Natural killer cell (primary cell): ENCODE results near the gene MMP26. TPM values are rescaled to one million over a fixed set of nuclear protein-coding genes. Genes with fewer than 3 reads are reported as not detected.

ENCODE experiments used
- ATAC-seq, 3 donors: fragments of 150-1000 bp in 2 of 3; fragments of 200-7000 bp in 1 of 3; cut with Tn5 transposase; 1 replicate in 1 of 3; 2 replicates in 2 of 3; pipeline ENCODE4 v1.10.0; 2021; ENCODE audit warnings: mild to moderate bottlenecking in 2 of 3, moderate library complexity in 2 of 3
- DNase-seq, 2 donors: peaks; one replicate each; pipeline versions ENCODE4 v3.0.0 to v3.0.0-alpha.2; 2013 to 2021; ENCODE audit warnings: mixed read lengths in 1 of 2
- H3K27ac ChIP-seq: one replicate; pipeline ENCODE4 v1.5.1; 2013; ENCODE audit warnings: mild to moderate bottlenecking, low read length
- H3K27me3 ChIP-seq: one replicate; pipeline ENCODE4 v1.6.1; 2013; ENCODE audit warnings: low read length; ENCODE audit not compliant: control insufficient read depth, insufficient read depth
- H3K36me3 ChIP-seq: one replicate; pipeline ENCODE4 v1.6.1; 2013; ENCODE audit warnings: low read length; ENCODE audit not compliant: control insufficient read depth, insufficient read depth
- H3K4me1 ChIP-seq: one replicate; pipeline ENCODE4 v1.6.1; 2013; ENCODE audit warnings: low read length; ENCODE audit not compliant: control insufficient read depth, insufficient read depth
- H3K4me3 ChIP-seq: one replicate; pipeline ENCODE4 v1.5.1; 2013; ENCODE audit warnings: low read length
- H3K9me3 ChIP-seq: one replicate; pipeline ENCODE4 v1.6.1; 2013; ENCODE audit warnings: low read length; ENCODE audit not compliant: control insufficient read depth, insufficient read depth
- H3K27ac Mint-ChIP-seq, 2 donors: one replicate each; pipeline ENCODE4 v1.8.0; 2022; ENCODE audit warnings: mild to moderate bottlenecking in 2 of 2, mixed read lengths in 2 of 2, moderate library complexity in 1 of 2
- H3K27me3 Mint-ChIP-seq, 2 donors: one replicate each; pipeline ENCODE4 v1.8.0; 2022; ENCODE audit warnings: low read depth in 2 of 2, mixed read lengths in 2 of 2
- H3K36me3 Mint-ChIP-seq: one replicate; pipeline ENCODE4 v1.8.0; 2022; ENCODE audit warnings: mixed read lengths
- H3K4me1 Mint-ChIP-seq, 2 donors: one replicate each; pipeline ENCODE4 v1.8.0; 2022; ENCODE audit warnings: mixed read lengths in 2 of 2
- H3K4me3 Mint-ChIP-seq: one replicate; pipeline ENCODE4 v1.8.0; 2022; ENCODE audit warnings: mild to moderate bottlenecking, moderate library complexity, mixed read lengths
- H3K9me3 Mint-ChIP-seq, 2 donors: one replicate each; pipeline ENCODE4 v1.8.0; 2022; ENCODE audit warnings: mixed read lengths in 2 of 2
- WGBS: methylation state at CpG from one replicate; pipeline ENCODE4 v1.1.7; 2013; ENCODE audit warnings: missing lambda C conversion rate; ENCODE audit not compliant: insufficient coverage; 5-methylcytosine and 5-hydroxymethylcytosine counted together
- intact Hi-C: fragments of 100-400 bp; cut with micrococcal nuclease; formaldehyde crosslinking; loops from one replicate; pipeline ENCODE4 v1.14.2; 2022
- total RNA-seq, 4 donors: library from RNA; stranded (reverse); fragments of 120-200 nt in 1 of 4; gene quantifications; one replicate each; pipeline versions ENCODE4 v1.2.3 to v1.2.4, GENCODE V29; 2013 to 2022
- TF ChIP-seq, protein P1 (sequence below): fragments of 200-600 bp; IDR thresholded peaks from one replicate; pipeline ENCODE4 v1.8.0; 2022; ENCODE audit warnings: antibody characterized with exemption

MMP26 gene
- total RNA-seq, 3 donors from 2014 or later (not counting 1 experiment from before 2014, with no cell fraction given) = not detected

DNA sequence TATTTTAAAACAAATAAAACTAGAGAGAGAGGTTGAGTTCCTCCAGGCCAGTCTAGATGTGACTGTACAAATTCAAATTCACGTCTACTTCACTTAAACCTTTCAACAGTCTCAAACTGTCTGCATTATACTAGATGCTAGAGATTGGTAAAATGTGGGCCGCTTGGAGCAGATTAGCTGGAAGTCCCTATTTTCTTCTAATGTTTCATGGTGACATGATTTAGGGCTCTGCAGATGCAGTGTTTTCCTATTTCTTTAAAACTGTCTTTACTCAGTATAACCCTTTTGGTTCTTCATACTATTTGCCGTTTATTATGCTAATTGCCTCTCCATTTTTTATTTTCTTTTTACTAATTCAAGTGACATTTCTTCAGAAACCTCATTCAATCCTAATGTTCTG lies 40.4 kb upstream of the MMP26 start:
- ATAC-seq = no peak
- TF ChIP-seq, protein P1, sequence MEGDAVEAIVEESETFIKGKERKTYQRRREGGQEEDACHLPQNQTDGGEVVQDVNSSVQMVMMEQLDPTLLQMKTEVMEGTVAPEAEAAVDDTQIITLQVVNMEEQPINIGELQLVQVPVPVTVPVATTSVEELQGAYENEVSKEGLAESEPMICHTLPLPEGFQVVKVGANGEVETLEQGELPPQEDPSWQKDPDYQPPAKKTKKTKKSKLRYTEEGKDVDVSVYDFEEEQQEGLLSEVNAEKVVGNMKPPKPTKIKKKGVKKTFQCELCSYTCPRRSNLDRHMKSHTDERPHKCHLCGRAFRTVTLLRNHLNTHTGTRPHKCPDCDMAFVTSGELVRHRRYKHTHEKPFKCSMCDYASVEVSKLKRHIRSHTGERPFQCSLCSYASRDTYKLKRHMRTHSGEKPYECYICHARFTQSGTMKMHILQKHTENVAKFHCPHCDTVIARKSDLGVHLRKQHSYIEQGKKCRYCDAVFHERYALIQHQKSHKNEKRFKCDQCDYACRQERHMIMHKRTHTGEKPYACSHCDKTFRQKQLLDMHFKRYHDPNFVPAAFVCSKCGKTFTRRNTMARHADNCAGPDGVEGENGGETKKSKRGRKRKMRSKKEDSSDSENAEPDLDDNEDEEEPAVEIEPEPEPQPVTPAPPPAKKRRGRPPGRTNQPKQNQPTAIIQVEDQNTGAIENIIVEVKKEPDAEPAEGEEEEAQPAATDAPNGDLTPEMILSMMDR = no peak
- Mint-ChIP-seq H3K9me3 (no peaks in the 10 kb centered on the region), H3K4me1 (no peaks in the 10 kb centered on the region), H3K27ac (no peak overlapping the region), H3K36me3 (no peaks in the 10 kb centered on the region), H3K27me3 (peaks cover 9 to 34% of the 10 kb centered on the region in 2 donors), H3K4me3 (no peak overlapping the region)
- no peak overlapping the region for H3K27ac ChIP-seq
- H3K4me3 ChIP-seq = no peak overlapping the region
- no peaks in the 10 kb centered on the region for H3K27me3 ChIP-seq
- H3K36me3 ChIP-seq = no peaks in the 10 kb centered on the region
- no peaks in the 10 kb centered on the region for H3K9me3 ChIP-seq
- no peaks in the 10 kb centered on the region for H3K4me1 ChIP-seq
- 91% methylated on average over 2 of the region's 3 CpGs for WGBS
- DNase-seq = no peak
- intact Hi-C loops = no loop called here

DNA sequence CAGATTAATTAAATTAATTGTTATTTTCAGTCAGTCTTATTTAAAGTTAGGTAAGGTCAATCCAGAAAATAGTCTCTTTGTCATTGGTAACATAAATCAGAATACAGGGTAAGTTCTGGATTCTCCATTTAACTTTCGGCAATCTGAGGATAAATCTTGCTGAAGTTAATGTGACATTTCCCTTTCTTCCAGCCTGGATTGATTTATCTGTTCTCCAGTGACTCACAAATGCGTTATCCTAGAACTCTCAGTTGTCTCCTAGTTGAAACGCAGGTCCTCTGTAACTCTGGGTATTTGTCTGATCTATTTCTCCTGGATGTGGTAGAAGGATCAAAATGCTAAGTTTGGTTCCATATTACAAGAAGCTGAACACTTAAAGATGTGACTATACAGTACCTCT lies 39.8 kb upstream of the MMP26 start:
- TF ChIP-seq, protein P1 = no peak
- H3K9me3 Mint-ChIP-seq = no peaks in the 10 kb centered on the region
- peaks cover 13 to 34% of the 10 kb centered on the region in 2 donors for H3K27me3 Mint-ChIP-seq
- WGBS = 83% methylated on average over 3 of the region's 3 CpGs
- no peak overlapping the region for H3K27ac ChIP-seq
- no peak overlapping the region for H3K27ac Mint-ChIP-seq
- intact Hi-C loops = no loop called here
- ATAC-seq (no peak), DNase-seq (no peak)
- H3K4me1 ChIP-seq = no peaks in the 10 kb centered on the region
- no peak overlapping the region for H3K4me3 ChIP-seq
- no peaks in the 10 kb centered on the region for H3K36me3 Mint-ChIP-seq
- H3K4me3 Mint-ChIP-seq = no peak overlapping the region
- H3K9me3 ChIP-seq = no peaks in the 10 kb centered on the region
- H3K36me3 ChIP-seq = no peaks in the 10 kb centered on the region
- no peaks in the 10 kb centered on the region for H3K4me1 Mint-ChIP-seq
- no peaks in the 10 kb centered on the region for H3K27me3 ChIP-seq

DNA sequence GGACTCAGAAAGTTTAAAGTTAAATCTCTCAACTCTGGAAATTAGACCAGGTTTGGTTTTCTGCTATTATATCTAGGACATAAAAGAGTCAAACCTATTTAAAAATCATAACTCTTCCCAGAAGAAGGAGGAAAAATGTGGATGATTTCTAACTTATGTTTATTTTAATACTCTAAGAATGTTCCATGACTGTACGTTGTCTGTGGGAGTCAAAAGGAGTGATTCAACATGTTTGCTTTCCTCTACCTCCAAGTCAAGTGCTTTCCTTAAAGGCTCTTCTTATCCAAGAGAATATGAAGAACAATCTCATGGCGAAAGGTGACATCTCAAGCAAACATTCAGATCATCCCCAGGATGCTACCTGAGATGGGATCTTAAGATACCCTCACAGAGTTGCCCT lies 39.2 kb upstream of the MMP26 start:
- DNase-seq (no peak), ATAC-seq (no peak)
- Histone ChIP-seq H3K4me1 (no peaks in the 10 kb centered on the region), H3K9me3 (no peaks in the 10 kb centered on the region), H3K27me3 (no peaks in the 10 kb centered on the region), H3K27ac (no peak overlapping the region), H3K36me3 (no peaks in the 10 kb centered on the region), H3K4me3 (no peak overlapping the region)
- Mint-ChIP-seq H3K4me3 (no peak overlapping the region), H3K27ac (no peak overlapping the region), H3K9me3 (no peaks in the 10 kb centered on the region), H3K4me1 (no peaks in the 10 kb centered on the region), H3K36me3 (no peaks in the 10 kb centered on the region), H3K27me3 (peaks cover 13 to 31% of the 10 kb centered on the region in 2 donors)
- WGBS = 91% methylated on average over 1 of the region's 2 CpGs
- intact Hi-C loops = no loop called here
- TF ChIP-seq, protein P1 = no peak

DNA sequence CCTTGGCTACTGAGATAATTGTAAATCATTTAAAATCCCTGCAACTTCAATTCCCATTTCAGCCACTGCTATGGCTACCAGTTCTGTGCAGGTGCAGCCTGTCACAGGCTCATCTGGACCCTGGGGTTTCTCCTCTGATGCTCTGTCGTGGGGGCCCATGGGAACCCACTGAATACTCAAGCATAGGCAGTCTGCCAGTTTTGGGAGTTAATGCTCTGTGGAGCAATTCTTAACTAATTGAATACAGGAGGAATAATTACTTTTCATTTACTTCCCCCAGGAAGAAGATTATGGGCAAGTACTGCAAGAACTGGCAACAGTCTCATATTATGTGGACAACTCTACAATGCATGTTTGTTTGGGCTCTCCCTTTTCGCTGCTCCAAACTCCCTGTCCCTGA lies 32.8 kb upstream of the MMP26 start:
- H3K36me3 Mint-ChIP-seq = no peaks in the 10 kb centered on the region
- Histone ChIP-seq H3K36me3 (no peaks in the 10 kb centered on the region), H3K9me3 (no peaks in the 10 kb centered on the region), H3K4me1 (no peaks in the 10 kb centered on the region), H3K27me3 (no peaks in the 10 kb centered on the region), H3K27ac (no peak overlapping the region), H3K4me3 (no peak overlapping the region)
- DNase-seq = no peak
- no peak overlapping the region for H3K27ac Mint-ChIP-seq
- TF ChIP-seq, protein P1 = no peak
- intact Hi-C loops = no loop called here
- no peak overlapping the region for H3K4me3 Mint-ChIP-seq
- ATAC-seq = no peak
- H3K4me1 Mint-ChIP-seq = no peaks in the 10 kb centered on the region
- WGBS = 87% methylated on average over 2 of the region's 2 CpGs
- no peaks in the 10 kb centered on the region for H3K9me3 Mint-ChIP-seq
- peaks cover 13 to 38% of the 10 kb centered on the region in 2 donors for H3K27me3 Mint-ChIP-seq
